DND-41 (cell line): ENCODE results near the gene MYADML2.

ENCODE experiments used
- EZH2 ChIP-seq: IDR thresholded peaks from 3 replicates; pipeline ENCODE4 v1.6.1; 2012; ENCODE audit warnings: borderline replicate concordance, low read depth, mild to moderate bottlenecking, moderate library complexity, low read length, inconsistent platforms; ENCODE audit not compliant: severe bottlenecking
- TF ChIP-seq, protein P1 (sequence below): IDR thresholded peaks from 2 replicates; pipeline ENCODE4 v1.5.1; 2012; ENCODE audit warnings: borderline replicate concordance, low read length, moderate library complexity, mild to moderate bottlenecking; ENCODE audit not compliant: poor library complexity, severe bottlenecking; ENCODE audit errors: extremely low read depth

DNA sequence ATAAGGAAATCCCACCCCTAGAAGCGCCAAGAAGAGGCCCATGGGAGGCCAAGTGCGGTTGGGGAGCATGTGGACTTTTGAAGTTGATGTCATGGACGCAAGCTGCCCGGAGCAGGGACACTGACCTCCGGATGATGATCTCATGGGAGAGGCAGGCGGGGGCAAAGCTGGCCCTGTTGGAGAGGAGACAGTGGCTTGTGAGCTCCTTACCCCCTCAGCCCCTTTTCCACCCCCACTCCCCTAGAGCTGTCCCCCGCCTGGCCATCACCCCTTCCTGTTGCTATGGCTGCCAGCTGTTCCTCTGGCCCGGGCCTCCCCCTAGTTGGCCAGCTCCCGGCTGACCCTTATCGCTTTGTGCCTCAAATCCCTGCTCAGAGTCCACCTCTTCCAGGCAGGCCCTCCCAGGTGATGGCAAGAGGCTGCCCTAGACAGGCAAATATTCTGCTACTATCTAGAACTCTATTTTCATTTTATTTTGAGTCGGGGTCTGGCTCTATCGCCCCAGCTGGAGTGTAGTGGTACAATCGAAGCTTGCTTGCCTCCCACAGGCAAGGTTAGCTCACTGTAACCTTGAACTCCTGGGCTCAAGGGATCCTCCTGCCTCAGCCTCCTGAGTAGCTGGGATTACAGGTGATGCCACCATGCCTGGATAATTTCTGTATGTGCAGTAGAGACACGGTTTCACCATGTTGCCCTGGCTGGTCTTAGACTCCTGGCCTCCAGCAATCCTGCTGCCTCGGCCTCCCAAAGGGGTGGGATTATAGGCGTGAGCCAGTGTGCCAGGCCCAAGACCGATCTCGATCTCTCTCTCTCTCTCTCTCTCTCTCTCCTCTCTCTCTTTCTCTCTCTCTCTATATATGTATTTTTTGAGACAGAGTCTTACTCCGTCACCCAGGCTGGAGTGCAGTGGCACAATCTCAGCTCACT is 7.4 kb upstream of the MYADML2 start:
- TF ChIP-seq, protein P1, sequence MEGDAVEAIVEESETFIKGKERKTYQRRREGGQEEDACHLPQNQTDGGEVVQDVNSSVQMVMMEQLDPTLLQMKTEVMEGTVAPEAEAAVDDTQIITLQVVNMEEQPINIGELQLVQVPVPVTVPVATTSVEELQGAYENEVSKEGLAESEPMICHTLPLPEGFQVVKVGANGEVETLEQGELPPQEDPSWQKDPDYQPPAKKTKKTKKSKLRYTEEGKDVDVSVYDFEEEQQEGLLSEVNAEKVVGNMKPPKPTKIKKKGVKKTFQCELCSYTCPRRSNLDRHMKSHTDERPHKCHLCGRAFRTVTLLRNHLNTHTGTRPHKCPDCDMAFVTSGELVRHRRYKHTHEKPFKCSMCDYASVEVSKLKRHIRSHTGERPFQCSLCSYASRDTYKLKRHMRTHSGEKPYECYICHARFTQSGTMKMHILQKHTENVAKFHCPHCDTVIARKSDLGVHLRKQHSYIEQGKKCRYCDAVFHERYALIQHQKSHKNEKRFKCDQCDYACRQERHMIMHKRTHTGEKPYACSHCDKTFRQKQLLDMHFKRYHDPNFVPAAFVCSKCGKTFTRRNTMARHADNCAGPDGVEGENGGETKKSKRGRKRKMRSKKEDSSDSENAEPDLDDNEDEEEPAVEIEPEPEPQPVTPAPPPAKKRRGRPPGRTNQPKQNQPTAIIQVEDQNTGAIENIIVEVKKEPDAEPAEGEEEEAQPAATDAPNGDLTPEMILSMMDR, result no peak
- no peak for TF ChIP-seq EZH2
